ENCODE measurements around the gene PTPRB.

PTPRB gene

GRCh38 chr12:70615174-70615866, 21.9 kb downstream of the PTPRB start:
- Histone ChIP-seq H3K4me1 (ENCODE audit: control insufficient read depth, insufficient read depth, low read length) (peaks cover 25% of the 10 kb centered on the region; the same call in 1 of the 2 replicates), H3K27me3 (ENCODE audit: control insufficient read depth, insufficient read depth, low read length) (peaks cover 5% of the 10 kb centered on the region; the same call in 1 of the 2 replicates), H3K4me3 (ENCODE audit: low read depth, low read length) (no peak overlapping the region), H3K9me3 (ENCODE audit: control insufficient read depth, insufficient read depth, low read depth, low read length) (no peaks in the 10 kb centered on the region), H3K36me3 (ENCODE audit: control insufficient read depth, insufficient read depth, low read length) (no peaks in the 10 kb centered on the region), H3K9ac (ENCODE audit: low read length) (no peak overlapping the region), H3K27ac (ENCODE audit: low read depth, low read length) (no peak overlapping the region)

GRCh38 chr12:70609739-70610491, 27.3 kb downstream of the PTPRB start:
- Histone ChIP-seq H3K9ac (ENCODE audit: low read length) (peak overlapping the region; percentile 29), H3K4me1 (ENCODE audit: control insufficient read depth, insufficient read depth, low read length) (peaks cover 22% of the 10 kb centered on the region), H3K4me3 (ENCODE audit: low read depth, low read length) (peak overlapping the region; percentile 68), H3K9me3 (ENCODE audit: control insufficient read depth, insufficient read depth, low read depth, low read length) (no peaks in the 10 kb centered on the region), H3K27ac (ENCODE audit: low read depth, low read length) (no peak overlapping the region), H3K36me3 (ENCODE audit: control insufficient read depth, insufficient read depth, low read length) (no peaks in the 10 kb centered on the region), H3K27me3 (ENCODE audit: control insufficient read depth, insufficient read depth, low read length) (peaks cover 29% of the 10 kb centered on the region)

- Histone ChIP-seq H3K9ac (ENCODE audit: low read length) (no peak overlapping the region), H3K4me1 (ENCODE audit: control insufficient read depth, insufficient read depth, low read length) (peaks cover 16% of the 10 kb centered on the region), H3K36me3 (ENCODE audit: control insufficient read depth, insufficient read depth, low read length) (no peaks in the 10 kb centered on the region), H3K4me3 (ENCODE audit: low read depth, low read length) (peak overlapping the region; percentile 68), H3K9me3 (ENCODE audit: control insufficient read depth, insufficient read depth, low read depth, low read length) (peaks cover 4% of the 10 kb centered on the region; the same call in 1 of the 2 replicates), H3K27me3 (ENCODE audit: control insufficient read depth, insufficient read depth, low read length) (peaks cover 29% of the 10 kb centered on the region), H3K27ac (ENCODE audit: low read depth, low read length) (no peak overlapping the region)
Observed at GRCh38 chr12:70609203-70609602, 28.0 kb downstream of the PTPRB start.

DNA sequence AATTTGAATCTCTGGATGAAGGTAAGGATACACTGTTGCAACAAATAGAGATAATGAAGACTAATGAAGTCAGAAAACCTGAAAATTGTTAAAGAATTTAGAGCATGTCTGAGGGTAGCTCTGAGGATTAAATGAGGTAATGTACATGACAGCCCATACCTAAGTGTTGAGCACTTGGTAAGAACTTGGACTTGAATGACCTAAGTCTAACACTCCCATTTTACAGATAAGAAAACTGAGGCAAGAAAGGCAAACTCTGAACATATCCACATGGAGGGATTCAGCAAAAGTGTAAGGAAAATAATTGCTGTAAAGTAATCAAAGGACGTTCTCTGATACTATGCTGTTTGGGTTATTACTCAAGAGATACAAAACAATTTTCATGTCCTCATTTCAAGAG, 29.0 kb downstream of the PTPRB start:
- no peaks in the 10 kb centered on the region for H3K36me3 ChIP-seq (ENCODE audit: control insufficient read depth, insufficient read depth, low read length)
- no peak overlapping the region for H3K27ac ChIP-seq (ENCODE audit: low read depth, low read length)
- H3K4me3 ChIP-seq (ENCODE audit: low read depth, low read length), result no peak overlapping the region
- no peak overlapping the region for H3K9ac ChIP-seq (ENCODE audit: low read length)
- peaks cover 29% of the 10 kb centered on the region for H3K27me3 ChIP-seq (ENCODE audit: control insufficient read depth, insufficient read depth, low read length)
- peaks cover 12% of the 10 kb centered on the region for H3K4me1 ChIP-seq (ENCODE audit: control insufficient read depth, insufficient read depth, low read length)
- H3K9me3 ChIP-seq (ENCODE audit: control insufficient read depth, insufficient read depth, low read depth, low read length), result peaks cover 4% of the 10 kb centered on the region; the same call in 1 of the 2 replicates

DNA sequence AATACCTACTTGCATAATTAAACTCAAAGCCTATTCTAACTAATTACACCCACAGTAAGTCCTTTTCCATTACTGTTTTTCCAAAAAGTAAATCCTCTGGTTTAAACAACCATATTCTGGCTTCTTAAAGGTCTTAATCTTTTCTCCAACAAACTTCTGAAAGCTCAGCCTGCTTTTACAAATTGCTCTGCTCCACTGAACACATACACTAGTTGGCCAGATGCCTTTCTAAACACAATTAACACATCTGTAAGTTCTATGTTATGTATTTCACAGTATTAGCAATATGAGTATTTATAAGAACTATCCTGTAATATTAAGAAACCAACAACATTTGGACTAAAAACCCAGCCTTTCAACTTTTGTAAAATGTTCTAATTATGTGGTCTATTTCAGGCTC, 30.1 kb downstream of the PTPRB start:
- H3K36me3 ChIP-seq (ENCODE audit: control insufficient read depth, insufficient read depth, low read length), result no peaks in the 10 kb centered on the region

GRCh38 chr12:70605976-70606375, 31.3 kb downstream of the PTPRB start:
- H3K4me3 ChIP-seq (ENCODE audit: low read depth, low read length), result no peak overlapping the region

More for the DNA sequence above, 30.1 kb downstream of the PTPRB start:
- Histone ChIP-seq H3K4me3 (ENCODE audit: low read depth, low read length) (no peak overlapping the region), H3K9ac (ENCODE audit: low read length) (no peak overlapping the region), H3K4me1 (ENCODE audit: control insufficient read depth, insufficient read depth, low read length) (peaks cover 12% of the 10 kb centered on the region), H3K27me3 (ENCODE audit: control insufficient read depth, insufficient read depth, low read length) (peaks cover 29% of the 10 kb centered on the region), H3K9me3 (ENCODE audit: control insufficient read depth, insufficient read depth, low read depth, low read length) (peaks cover 4% of the 10 kb centered on the region; the same call in 1 of the 2 replicates), H3K27ac (ENCODE audit: low read depth, low read length) (no peak overlapping the region)

DNA sequence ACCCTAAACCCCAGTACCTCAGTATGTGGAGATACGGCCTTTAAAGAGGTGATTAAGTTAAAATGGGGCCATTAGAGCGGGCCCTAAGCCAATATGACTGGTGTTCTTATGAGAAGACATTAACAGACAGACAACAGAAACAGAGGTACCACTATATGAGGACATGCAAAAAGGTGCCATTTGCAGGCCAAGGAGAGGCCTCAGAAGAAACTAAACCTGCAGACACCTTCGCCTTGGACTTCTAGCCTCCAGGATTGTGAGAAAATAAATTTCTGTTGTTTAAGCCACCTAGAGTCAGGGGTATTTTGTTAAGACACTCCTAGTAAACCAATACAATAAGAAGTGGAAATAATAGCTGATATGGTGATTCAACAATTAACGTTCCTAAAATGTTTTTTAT, 32.6 kb downstream of the PTPRB start:
- H3K9me3 ChIP-seq (ENCODE audit: control insufficient read depth, insufficient read depth, low read depth, low read length), result peaks cover 4% of the 10 kb centered on the region; the same call in 1 of the 2 replicates
- H3K4me3 ChIP-seq (ENCODE audit: low read depth, low read length), result no peak overlapping the region
- H3K4me1 ChIP-seq (ENCODE audit: control insufficient read depth, insufficient read depth, low read length), result peaks cover 7% of the 10 kb centered on the region; the same call in 1 of the 2 replicates
- H3K27me3 ChIP-seq (ENCODE audit: control insufficient read depth, insufficient read depth, low read length), result peaks cover 17% of the 10 kb centered on the region
- no peak overlapping the region for H3K27ac ChIP-seq (ENCODE audit: low read depth, low read length)
- no peak overlapping the region for H3K9ac ChIP-seq (ENCODE audit: low read length)
- no peaks in the 10 kb centered on the region for H3K36me3 ChIP-seq (ENCODE audit: control insufficient read depth, insufficient read depth, low read length)

More at GRCh38 chr12:70605976-70606375, 31.3 kb downstream of the PTPRB start:
- Histone ChIP-seq H3K4me1 (ENCODE audit: control insufficient read depth, insufficient read depth, low read length) (peaks cover 12% of the 10 kb centered on the region), H3K27ac (ENCODE audit: low read depth, low read length) (no peak overlapping the region), H3K9me3 (ENCODE audit: control insufficient read depth, insufficient read depth, low read depth, low read length) (peaks cover 4% of the 10 kb centered on the region; the same call in 1 of the 2 replicates), H3K27me3 (ENCODE audit: control insufficient read depth, insufficient read depth, low read length) (peaks cover 29% of the 10 kb centered on the region), H3K36me3 (ENCODE audit: control insufficient read depth, insufficient read depth, low read length) (no peaks in the 10 kb centered on the region), H3K9ac (ENCODE audit: low read length) (no peak overlapping the region)

DNA sequence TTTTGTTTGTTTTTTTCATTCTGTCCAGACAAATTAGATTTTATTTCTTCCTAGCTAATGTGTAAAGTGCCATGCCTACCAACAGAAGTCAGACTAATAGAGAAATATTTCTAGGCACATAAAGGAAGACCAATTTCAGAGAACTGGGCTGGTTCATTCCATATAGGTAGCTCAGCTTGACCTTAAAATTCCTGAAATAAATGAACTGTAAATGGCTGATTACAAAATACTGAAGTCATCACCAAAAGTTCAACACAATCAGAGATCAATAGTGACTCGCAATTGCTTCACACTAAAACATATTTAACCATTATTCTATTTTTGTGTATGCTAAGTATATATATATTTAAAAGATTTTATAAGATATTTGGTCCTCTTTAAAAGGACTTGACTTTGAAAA, 34.2 kb downstream of the PTPRB start:
- Histone ChIP-seq H3K36me3 (ENCODE audit: control insufficient read depth, insufficient read depth, low read length) (no peaks in the 10 kb centered on the region), H3K4me3 (ENCODE audit: low read depth, low read length) (no peak overlapping the region), H3K4me1 (ENCODE audit: control insufficient read depth, insufficient read depth, low read length) (no peaks in the 10 kb centered on the region), H3K27me3 (ENCODE audit: control insufficient read depth, insufficient read depth, low read length) (peaks cover 1% of the 10 kb centered on the region; the same call in 1 of the 2 replicates), H3K9ac (ENCODE audit: low read length) (no peak overlapping the region), H3K9me3 (ENCODE audit: control insufficient read depth, insufficient read depth, low read depth, low read length) (peaks cover 4% of the 10 kb centered on the region; the same call in 1 of the 2 replicates), H3K27ac (ENCODE audit: low read depth, low read length) (no peak overlapping the region)

GRCh38 chr12:70598467-70599193, 38.6 kb downstream of the PTPRB start:
- H3K27me3 ChIP-seq (ENCODE audit: control insufficient read depth, insufficient read depth, low read length), result no peaks in the 10 kb centered on the region
- H3K4me3 ChIP-seq (ENCODE audit: low read depth, low read length), result no peak overlapping the region
- no peaks in the 10 kb centered on the region for H3K9me3 ChIP-seq (ENCODE audit: control insufficient read depth, insufficient read depth, low read depth, low read length)
- no peak overlapping the region for H3K9ac ChIP-seq (ENCODE audit: low read length)
- H3K27ac ChIP-seq (ENCODE audit: low read depth, low read length), result no peak overlapping the region
- no peaks in the 10 kb centered on the region for H3K36me3 ChIP-seq (ENCODE audit: control insufficient read depth, insufficient read depth, low read length)
- no peaks in the 10 kb centered on the region for H3K4me1 ChIP-seq (ENCODE audit: control insufficient read depth, insufficient read depth, low read length)

DNA sequence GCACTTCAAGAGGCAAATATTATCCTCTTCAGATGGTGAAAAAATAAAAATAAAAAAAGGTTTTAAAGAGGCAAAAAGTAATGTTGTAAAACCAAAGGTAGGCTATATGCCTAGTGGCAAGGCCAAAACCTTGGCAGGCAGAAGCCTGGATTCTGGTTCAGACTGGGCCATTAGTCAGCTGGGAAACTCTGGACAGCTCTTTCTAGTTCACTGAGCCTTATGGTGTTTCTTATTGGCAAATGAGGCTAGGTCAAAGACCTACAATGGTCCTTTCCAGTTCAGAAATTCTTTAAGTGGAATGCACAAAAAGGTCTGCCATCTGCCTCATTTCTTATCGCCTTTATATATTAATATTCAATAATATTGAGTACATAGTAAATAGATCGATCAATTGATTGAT, 44.6 kb downstream of the PTPRB start:
- H3K4me3 ChIP-seq (ENCODE audit: low read depth, low read length), result no peak overlapping the region
- H3K9me3 ChIP-seq (ENCODE audit: control insufficient read depth, insufficient read depth, low read depth, low read length), result no peaks in the 10 kb centered on the region
- no peaks in the 10 kb centered on the region for H3K27me3 ChIP-seq (ENCODE audit: control insufficient read depth, insufficient read depth, low read length)
- H3K27ac ChIP-seq (ENCODE audit: low read depth, low read length), result no peak overlapping the region
- no peak overlapping the region for H3K9ac ChIP-seq (ENCODE audit: low read length)
- no peaks in the 10 kb centered on the region for H3K4me1 ChIP-seq (ENCODE audit: control insufficient read depth, insufficient read depth, low read length)
- H3K36me3 ChIP-seq (ENCODE audit: control insufficient read depth, insufficient read depth, low read length), result no peaks in the 10 kb centered on the region
